ENCODE measurements around the gene PKP1. TPM values are rescaled to one million over a fixed set of nuclear protein-coding genes. Genes with fewer than 3 reads are reported as not detected.

Gene PKP1
- total and polyA plus RNA-seq, 5 donors from 2014 or later, result not detected

DNA sequence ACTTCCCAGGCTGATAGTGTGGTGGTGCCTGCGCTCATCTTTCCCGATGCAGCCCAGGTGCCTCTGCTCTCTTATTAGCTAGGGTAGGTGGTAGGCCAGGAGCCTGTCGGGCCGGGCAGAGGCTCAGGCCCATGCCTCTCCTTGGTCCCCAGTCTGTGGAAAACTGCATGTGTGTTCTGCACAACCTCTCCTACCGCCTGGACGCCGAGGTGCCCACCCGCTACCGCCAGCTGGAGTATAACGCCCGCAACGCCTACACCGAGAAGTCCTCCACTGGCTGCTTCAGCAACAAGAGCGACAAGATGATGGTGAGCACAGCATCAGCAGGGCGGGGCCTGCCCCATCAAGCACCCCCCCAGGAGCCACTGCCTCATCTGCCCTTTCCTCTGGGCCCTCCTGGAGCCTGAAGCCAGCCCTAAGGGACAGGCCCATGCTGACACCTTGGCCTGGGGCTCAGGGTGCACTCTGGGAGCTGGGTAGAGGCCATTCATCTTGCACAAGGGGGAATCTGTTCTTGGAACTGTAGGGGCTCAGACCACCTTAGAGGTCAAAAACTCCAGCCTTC is 38.6 kb downstream of the PKP1 start:
- Histone ChIP-seq H3K27ac (ENCODE audit: insufficient read depth, low read length, poor library complexity, severe bottlenecking) (no peak overlapping the region), H3K9me3 (ENCODE audit: control insufficient read depth in 2 of 2, low read length in 2 of 2) (no peaks in the 10 kb centered on the region), H3K36me3 (ENCODE audit: control insufficient read depth, insufficient read depth, low read length) (no peaks in the 10 kb centered on the region), H3K4me3 (ENCODE audit: low read depth, low read length) (no peak overlapping the region), H3K4me1 (ENCODE audit: control insufficient read depth, insufficient read depth, low read length, poor library complexity, severe bottlenecking) (no peaks in the 10 kb centered on the region), H3K27me3 (ENCODE audit: control insufficient read depth, insufficient read depth, low read length) (no peaks in the 10 kb centered on the region)
- DNase-seq (no peak), ATAC-seq (ENCODE audit: low read depth in 2 of 2) (no peak)
- H3K27ac Mint-ChIP-seq, result no peak overlapping the region
- no peaks in the 10 kb centered on the region for H3K36me3 Mint-ChIP-seq
- no peak overlapping the region for H3K4me3 Mint-ChIP-seq
- peaks cover 7% of the 10 kb centered on the region for H3K27me3 Mint-ChIP-seq
- H3K9me3 Mint-ChIP-seq, result peaks cover 0 to 1% (median 0%) of the 10 kb centered on the region in 7 donors
- no peaks in the 10 kb centered on the region for H3K4me1 Mint-ChIP-seq

DNA sequence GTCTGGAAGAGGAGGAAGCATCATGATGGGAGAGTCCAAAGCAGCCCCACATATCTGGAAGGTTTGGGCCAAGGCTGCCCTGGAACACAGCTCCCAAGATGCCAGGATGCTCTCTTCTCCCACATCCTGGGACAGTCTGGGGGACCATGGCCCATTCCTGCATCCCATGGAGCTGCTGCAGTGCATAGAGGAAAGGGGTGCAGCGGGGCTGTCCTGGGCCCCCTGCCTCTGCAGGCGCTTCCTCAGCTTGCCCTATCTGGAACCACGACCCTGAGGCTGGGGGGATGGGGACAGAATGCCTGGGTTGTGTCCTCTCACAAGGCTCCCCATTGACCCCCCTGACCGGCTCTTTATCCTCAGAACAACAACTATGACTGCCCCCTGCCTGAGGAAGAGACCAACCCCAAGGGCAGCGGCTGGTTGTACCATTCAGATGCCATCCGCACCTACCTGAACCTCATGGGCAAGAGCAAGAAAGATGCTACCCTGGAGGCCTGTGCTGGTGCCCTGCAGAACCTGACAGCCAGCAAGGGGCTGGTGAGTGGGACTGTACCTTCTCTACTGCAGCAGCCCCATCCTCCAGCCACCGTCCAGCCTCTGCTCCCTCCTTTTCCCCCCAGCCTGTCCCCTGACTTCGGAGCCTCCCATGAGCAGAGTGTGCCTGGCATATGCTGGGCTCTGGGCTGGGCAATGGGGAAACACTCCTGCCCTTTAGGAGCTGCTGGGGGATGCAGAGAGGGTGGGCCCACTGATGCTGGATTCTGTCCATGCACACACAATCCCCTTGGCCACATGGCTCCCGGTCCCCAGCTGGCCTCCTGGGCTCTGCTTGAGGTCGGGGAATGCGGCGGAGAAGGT is 39.6 kb downstream of the PKP1 start:
- no peaks in the 10 kb centered on the region for H3K4me1 ChIP-seq (ENCODE audit: control insufficient read depth, insufficient read depth, low read length, poor library complexity, severe bottlenecking)
- Mint-ChIP-seq H3K4me1 (no peaks in the 10 kb centered on the region), H3K4me3 (no peak overlapping the region), H3K27ac (no peak overlapping the region), H3K9me3 (no peaks in the 10 kb centered on the region), H3K27me3 (peaks cover 7% of the 10 kb centered on the region), H3K36me3 (no peaks in the 10 kb centered on the region)
- H3K9me3 ChIP-seq (ENCODE audit: control insufficient read depth in 2 of 2, low read length in 2 of 2), result no peaks in the 10 kb centered on the region
- no peak overlapping the region for H3K4me3 ChIP-seq (ENCODE audit: low read depth, low read length)
- no peaks in the 10 kb centered on the region for H3K36me3 ChIP-seq (ENCODE audit: control insufficient read depth, insufficient read depth, low read length)
- H3K27me3 ChIP-seq (ENCODE audit: control insufficient read depth, insufficient read depth, low read length), result no peaks in the 10 kb centered on the region
- DNase-seq (no peak), ATAC-seq (ENCODE audit: low read depth in 2 of 2) (no peak)
- no peak overlapping the region for H3K27ac ChIP-seq (ENCODE audit: insufficient read depth, low read length, poor library complexity, severe bottlenecking)

DNA sequence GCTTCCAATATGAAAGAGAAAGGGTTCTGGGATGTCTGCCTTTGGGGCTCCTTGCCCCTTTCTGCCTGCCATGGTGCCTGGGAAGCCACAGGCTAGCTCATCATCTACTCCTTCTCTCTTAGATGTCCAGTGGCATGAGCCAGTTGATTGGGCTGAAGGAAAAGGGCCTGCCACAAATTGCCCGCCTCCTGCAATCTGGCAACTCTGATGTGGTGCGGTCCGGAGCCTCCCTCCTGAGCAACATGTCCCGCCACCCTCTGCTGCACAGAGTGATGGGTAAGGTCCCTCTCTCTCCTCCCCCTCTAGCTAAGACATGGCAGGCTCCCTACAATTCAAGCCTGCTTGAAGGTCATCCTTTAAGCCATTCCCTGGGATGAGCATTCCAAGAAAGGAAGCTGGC is 41.0 kb downstream of the PKP1 start:
- Mint-ChIP-seq H3K9me3 (no peaks in the 10 kb centered on the region), H3K27ac (no peak overlapping the region), H3K27me3 (peaks cover 7% of the 10 kb centered on the region), H3K4me3 (no peak overlapping the region), H3K4me1 (no peaks in the 10 kb centered on the region), H3K36me3 (no peaks in the 10 kb centered on the region)
- Histone ChIP-seq H3K9me3 (ENCODE audit: control insufficient read depth in 2 of 2, low read length in 2 of 2) (no peaks in the 10 kb centered on the region), H3K36me3 (ENCODE audit: control insufficient read depth, insufficient read depth, low read length) (no peaks in the 10 kb centered on the region), H3K4me1 (ENCODE audit: control insufficient read depth, insufficient read depth, low read length, poor library complexity, severe bottlenecking) (no peaks in the 10 kb centered on the region), H3K27me3 (ENCODE audit: control insufficient read depth, insufficient read depth, low read length) (no peaks in the 10 kb centered on the region), H3K27ac (ENCODE audit: insufficient read depth, low read length, poor library complexity, severe bottlenecking) (no peak overlapping the region), H3K4me3 (ENCODE audit: low read depth, low read length) (no peak overlapping the region)
- ATAC-seq (ENCODE audit: low read depth in 2 of 2) (no peak), DNase-seq (no peak)

DNA sequence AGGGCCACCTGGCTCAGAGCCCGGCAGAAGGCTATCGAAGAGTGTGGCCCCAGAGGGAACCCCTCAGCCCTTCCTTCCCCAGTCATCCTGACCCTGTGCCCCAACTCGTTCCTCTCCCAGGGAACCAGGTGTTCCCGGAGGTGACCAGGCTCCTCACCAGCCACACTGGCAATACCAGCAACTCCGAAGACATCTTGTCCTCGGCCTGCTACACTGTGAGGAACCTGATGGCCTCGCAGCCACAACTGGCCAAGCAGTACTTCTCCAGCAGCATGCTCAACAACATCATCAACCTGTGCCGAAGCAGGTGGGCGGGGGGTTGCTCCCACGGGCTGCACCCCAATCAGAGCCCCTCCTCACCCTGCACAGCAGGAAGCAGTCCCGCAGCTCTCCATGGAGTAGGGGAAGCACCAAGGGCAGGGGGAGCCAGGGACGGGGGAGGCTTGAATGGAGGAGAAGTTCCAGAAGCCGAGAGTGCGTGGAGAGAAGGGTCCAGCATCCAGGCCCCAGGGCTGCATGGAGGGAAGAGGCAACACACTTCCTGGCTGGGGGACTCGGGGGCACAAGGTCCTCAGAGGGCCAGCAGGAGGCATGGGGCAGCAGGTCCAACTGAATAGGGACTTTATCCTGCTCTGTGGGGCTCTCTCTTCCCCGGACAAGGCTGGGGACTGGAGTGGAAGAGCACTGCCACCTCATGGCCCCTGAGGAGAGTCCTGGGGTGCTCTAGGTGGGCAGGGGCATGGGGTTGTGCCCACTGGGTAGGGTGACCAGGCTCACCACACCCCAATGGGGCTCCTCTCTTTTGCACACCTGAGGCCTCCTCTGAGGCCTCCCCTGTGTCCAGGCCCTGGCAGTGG is 41.7 kb downstream of the PKP1 start:
- Histone ChIP-seq H3K4me1 (ENCODE audit: control insufficient read depth, insufficient read depth, low read length, poor library complexity, severe bottlenecking) (no peaks in the 10 kb centered on the region), H3K9me3 (ENCODE audit: control insufficient read depth in 2 of 2, low read length in 2 of 2) (no peaks in the 10 kb centered on the region), H3K4me3 (ENCODE audit: low read depth, low read length) (no peak overlapping the region), H3K36me3 (ENCODE audit: control insufficient read depth, insufficient read depth, low read length) (no peaks in the 10 kb centered on the region), H3K27me3 (ENCODE audit: control insufficient read depth, insufficient read depth, low read length) (no peaks in the 10 kb centered on the region), H3K27ac (ENCODE audit: insufficient read depth, low read length, poor library complexity, severe bottlenecking) (no peak overlapping the region)
- H3K27ac Mint-ChIP-seq, result no peak overlapping the region
- no peaks in the 10 kb centered on the region for H3K36me3 Mint-ChIP-seq
- no peaks in the 10 kb centered on the region for H3K9me3 Mint-ChIP-seq
- H3K27me3 Mint-ChIP-seq, result peaks cover 7% of the 10 kb centered on the region
- ATAC-seq (ENCODE audit: low read depth in 2 of 2) (no peak), DNase-seq (no peak)
- H3K4me3 Mint-ChIP-seq, result no peak overlapping the region
- no peaks in the 10 kb centered on the region for H3K4me1 Mint-ChIP-seq

DNA sequence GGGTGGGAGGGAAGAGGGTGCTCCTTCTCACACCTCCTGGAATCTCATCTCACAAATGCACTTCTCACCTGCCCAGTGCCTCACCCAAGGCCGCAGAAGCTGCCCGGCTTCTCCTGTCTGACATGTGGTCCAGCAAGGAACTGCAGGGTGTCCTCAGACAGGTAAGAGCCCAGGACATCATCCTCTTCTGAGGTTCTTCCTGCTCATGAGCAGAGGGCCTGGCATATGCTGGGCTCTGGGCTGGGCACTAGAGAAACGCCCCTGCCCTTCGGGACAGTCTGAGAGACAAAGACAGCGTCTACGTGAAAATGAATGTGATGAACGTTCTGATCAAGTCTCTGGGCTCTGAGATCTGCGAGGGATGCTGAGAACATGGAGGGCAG is 42.4 kb downstream of the PKP1 start:
- no peak overlapping the region for H3K4me3 Mint-ChIP-seq
- no peaks in the 10 kb centered on the region for H3K4me1 Mint-ChIP-seq
- H3K36me3 ChIP-seq (ENCODE audit: control insufficient read depth, insufficient read depth, low read length), result no peaks in the 10 kb centered on the region
- H3K27ac Mint-ChIP-seq, result no peak overlapping the region
- H3K27me3 Mint-ChIP-seq, result peaks cover 7% of the 10 kb centered on the region
- H3K27ac ChIP-seq (ENCODE audit: insufficient read depth, low read length, poor library complexity, severe bottlenecking), result no peak overlapping the region
- H3K9me3 ChIP-seq (ENCODE audit: control insufficient read depth in 2 of 2, low read length in 2 of 2), result no peaks in the 10 kb centered on the region
- no peak overlapping the region for H3K4me3 ChIP-seq (ENCODE audit: low read depth, low read length)
- no peaks in the 10 kb centered on the region for H3K27me3 ChIP-seq (ENCODE audit: control insufficient read depth, insufficient read depth, low read length)
- ATAC-seq (ENCODE audit: low read depth in 2 of 2), result no peak
- no peak for DNase-seq
- no peaks in the 10 kb centered on the region for H3K9me3 Mint-ChIP-seq
- no peaks in the 10 kb centered on the region for H3K36me3 Mint-ChIP-seq
- no peaks in the 10 kb centered on the region for H3K4me1 ChIP-seq (ENCODE audit: control insufficient read depth, insufficient read depth, low read length, poor library complexity, severe bottlenecking)

DNA sequence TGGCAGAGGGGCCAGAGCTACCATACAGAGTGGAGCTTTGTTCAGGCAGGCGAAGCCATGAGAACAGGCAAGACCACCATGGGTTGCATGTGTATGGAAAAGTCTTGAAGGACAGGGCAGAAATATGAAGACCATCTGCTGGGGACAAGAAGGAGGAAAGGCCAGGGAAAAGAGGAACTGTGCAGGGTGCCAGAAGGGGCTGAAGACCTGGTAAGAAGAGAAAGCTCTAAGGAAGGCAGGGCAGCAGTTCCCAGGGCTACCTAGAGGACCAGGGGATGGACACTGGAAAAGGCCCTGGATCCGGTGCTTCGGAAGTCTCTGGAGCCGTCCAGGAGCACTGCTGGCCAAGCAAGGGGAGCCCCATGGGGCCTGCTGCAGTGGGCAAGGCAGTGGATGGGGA is 43.4 kb downstream of the PKP1 start:
- H3K36me3 ChIP-seq (ENCODE audit: control insufficient read depth, insufficient read depth, low read length), result no peaks in the 10 kb centered on the region
- no peak for ATAC-seq (ENCODE audit: low read depth in 2 of 2)
- H3K4me3 Mint-ChIP-seq, result no peak overlapping the region
- H3K36me3 Mint-ChIP-seq, result no peaks in the 10 kb centered on the region
- no peaks in the 10 kb centered on the region for H3K4me1 ChIP-seq (ENCODE audit: control insufficient read depth, insufficient read depth, low read length, poor library complexity, severe bottlenecking)
- DNase-seq, result no peak
- H3K27ac Mint-ChIP-seq, result no peak overlapping the region
- H3K4me1 Mint-ChIP-seq, result no peaks in the 10 kb centered on the region
- no peaks in the 10 kb centered on the region for H3K27me3 ChIP-seq (ENCODE audit: control insufficient read depth, insufficient read depth, low read length)
- no peak overlapping the region for H3K27ac ChIP-seq (ENCODE audit: insufficient read depth, low read length, poor library complexity, severe bottlenecking)
- no peak overlapping the region for H3K4me3 ChIP-seq (ENCODE audit: low read depth, low read length)
- H3K9me3 ChIP-seq (ENCODE audit: control insufficient read depth in 2 of 2, low read length in 2 of 2), result no peaks in the 10 kb centered on the region
- peaks cover 7% of the 10 kb centered on the region for H3K27me3 Mint-ChIP-seq
- no peaks in the 10 kb centered on the region for H3K9me3 Mint-ChIP-seq

DNA sequence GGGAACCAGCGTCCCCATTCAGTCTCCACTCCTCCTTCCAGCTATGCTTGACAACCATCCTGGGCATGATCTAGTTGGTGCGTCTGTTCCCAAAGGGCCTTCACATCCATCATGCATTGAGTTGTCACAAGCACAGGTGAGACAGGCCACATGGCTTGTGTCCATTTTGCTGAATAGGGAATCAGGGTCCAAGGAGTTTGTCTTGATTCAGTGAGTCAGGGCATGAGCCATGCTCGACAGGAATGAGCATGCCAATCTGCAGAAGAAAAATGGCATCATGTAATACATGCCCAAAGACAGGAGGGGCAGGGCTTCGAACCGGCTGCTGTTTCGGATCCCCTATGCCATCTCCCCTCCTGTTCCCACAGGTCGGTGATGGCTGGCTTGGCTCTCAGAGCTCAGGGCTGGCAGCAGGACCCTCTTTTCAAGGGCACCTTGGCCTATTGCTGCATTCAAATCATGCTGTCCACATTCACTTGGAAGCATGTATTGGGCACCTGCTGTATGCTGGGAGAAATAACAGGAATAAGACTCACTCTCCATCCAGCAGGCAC is 44.5 kb downstream of the PKP1 start:
- Mint-ChIP-seq H3K27me3 (peaks cover 7% of the 10 kb centered on the region), H3K4me1 (no peaks in the 10 kb centered on the region), H3K27ac (no peak overlapping the region), H3K36me3 (no peaks in the 10 kb centered on the region), H3K4me3 (no peak overlapping the region), H3K9me3 (no peaks in the 10 kb centered on the region)
- DNase-seq (no peak), ATAC-seq (ENCODE audit: low read depth in 2 of 2) (no peak)
- H3K9me3 ChIP-seq (ENCODE audit: control insufficient read depth in 2 of 2, low read length in 2 of 2), result no peaks in the 10 kb centered on the region
- no peaks in the 10 kb centered on the region for H3K27me3 ChIP-seq (ENCODE audit: control insufficient read depth, insufficient read depth, low read length)
- no peak overlapping the region for H3K4me3 ChIP-seq (ENCODE audit: low read depth, low read length)
- no peaks in the 10 kb centered on the region for H3K36me3 ChIP-seq (ENCODE audit: control insufficient read depth, insufficient read depth, low read length)
- H3K27ac ChIP-seq (ENCODE audit: insufficient read depth, low read length, poor library complexity, severe bottlenecking), result no peak overlapping the region
- H3K4me1 ChIP-seq (ENCODE audit: control insufficient read depth, insufficient read depth, low read length, poor library complexity, severe bottlenecking), result no peaks in the 10 kb centered on the region

Measured in CD4-positive, CD25-positive, alpha-beta regulatory T cell (primary cell).